Measurements from ENCODE around the gene GALNT14. TPM values are rescaled to one million over a fixed set of nuclear protein-coding genes. Genes with fewer than 3 reads are reported as not detected.

Gene GALNT14
- total and polyA plus RNA-seq, 2 of the 13 experiments (the other 11 are each of a cell fraction or from before 2014, with no cell fraction given) = not detected

DNA sequence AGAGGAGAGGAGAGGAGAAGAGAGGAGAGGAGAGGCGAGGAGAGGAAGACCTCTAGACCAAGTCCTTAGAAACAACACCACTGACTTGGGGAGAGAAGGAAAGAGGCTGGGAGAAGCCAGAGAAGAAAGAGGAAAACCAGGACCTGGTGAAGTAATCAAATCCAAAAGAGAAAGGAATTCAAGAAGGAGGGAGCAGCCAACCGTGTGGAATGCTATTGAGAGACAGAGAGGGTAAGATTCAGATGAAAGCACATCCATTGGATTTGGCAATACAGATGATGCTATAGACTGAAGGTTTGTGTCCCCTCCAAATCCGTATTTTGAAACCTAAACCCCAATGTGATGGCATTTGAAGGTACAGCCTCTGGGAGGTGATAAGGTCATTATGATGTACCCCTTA lies 50.7 kb downstream of the GALNT14 start:
- ATAC-seq (no peak), FAIRE-seq (no peak), DNase-seq (ENCODE audit: low spot score) (no peak)
- TF ChIP-seq, protein P1, sequence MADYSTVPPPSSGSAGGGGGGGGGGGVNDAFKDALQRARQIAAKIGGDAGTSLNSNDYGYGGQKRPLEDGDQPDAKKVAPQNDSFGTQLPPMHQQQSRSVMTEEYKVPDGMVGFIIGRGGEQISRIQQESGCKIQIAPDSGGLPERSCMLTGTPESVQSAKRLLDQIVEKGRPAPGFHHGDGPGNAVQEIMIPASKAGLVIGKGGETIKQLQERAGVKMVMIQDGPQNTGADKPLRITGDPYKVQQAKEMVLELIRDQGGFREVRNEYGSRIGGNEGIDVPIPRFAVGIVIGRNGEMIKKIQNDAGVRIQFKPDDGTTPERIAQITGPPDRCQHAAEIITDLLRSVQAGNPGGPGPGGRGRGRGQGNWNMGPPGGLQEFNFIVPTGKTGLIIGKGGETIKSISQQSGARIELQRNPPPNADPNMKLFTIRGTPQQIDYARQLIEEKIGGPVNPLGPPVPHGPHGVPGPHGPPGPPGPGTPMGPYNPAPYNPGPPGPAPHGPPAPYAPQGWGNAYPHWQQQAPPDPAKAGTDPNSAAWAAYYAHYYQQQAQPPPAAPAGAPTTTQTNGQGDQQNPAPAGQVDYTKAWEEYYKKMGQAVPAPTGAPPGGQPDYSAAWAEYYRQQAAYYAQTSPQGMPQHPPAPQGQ (CRISPR knock-in tag; IDR thresholded peaks at IDR 0.05; ENCODE audit: borderline replicate concordance) = no peak
- TF ChIP-seq ZSCAN9 (CRISPR knock-in tag; IDR thresholded peaks at IDR 0.05; ENCODE audit: borderline replicate concordance) (no peak), ZNF670 (CRISPR knock-in tag; IDR thresholded peaks at IDR 0.05; ENCODE audit: borderline replicate concordance) (no peak), KDM6A (CRISPR knock-in tag; IDR thresholded peaks at IDR 0.05; ENCODE audit: low read depth) (no peak), MBNL3 (CRISPR knock-in tag; conservative IDR thresholded peaks at IDR 0.05) (no peak)
- Histone ChIP-seq H3K4me3 (replicated peaks in 1 of 3; ENCODE audit: insufficient read depth in 1 of 3, low read depth in 2 of 3, low read length in 3 of 3) (no peak overlapping the region), H3K27me3 (ENCODE audit: control insufficient read depth in 1 of 2, insufficient read depth in 2 of 2, low read length in 2 of 2) (0 out of 5 replicates have a peak, but pooled peaks cover 0 to 5% of the 10 kb centered on the region in 2 experiments), H3K4me1 (ENCODE audit: insufficient read depth, low read length) (peaks cover 11% of the 10 kb centered on the region), H2AFZ (ENCODE audit: low read length) (no peak overlapping the region), H3K36me3 (replicated peaks in 1 of 2; ENCODE audit: control insufficient read depth in 1 of 2, insufficient read depth in 2 of 2, low read length in 2 of 2) (no peaks in the 10 kb centered on the region), H3K4me2 (ENCODE audit: low read depth, low read length) (no peak overlapping the region), H3K9me3 (ENCODE audit: low read length) (no peaks in the 10 kb centered on the region), H4K20me1 (ENCODE audit: insufficient read depth, low read length) (no peaks in the 10 kb centered on the region), H3K27ac (ENCODE audit: extremely low read length, insufficient read depth, low read length) (no peak overlapping the region), H3K9ac (ENCODE audit: insufficient read depth, low read depth, low read length) (no peak overlapping the region), H3K79me2 (ENCODE audit: insufficient read depth, low read length) (no peaks in the 10 kb centered on the region)
- WGBS (ENCODE audit: low lambda C conversion rate) = 4% methylated on average over 3 of the region's 3 CpGs
- in situ Hi-C loops (cut with HindIII; ENCODE audit: extremely low pct_ligation_motif_present, low pct_unique_long_range_greater_than_20kb) = no loop called here
- intact Hi-C loops (cut with micrococcal nuclease; ENCODE audit: unreplicated experiment) = no loop called here
- BruUV-seq (replicated peaks) = no TSS peak
- ChIA-PET CTCF (ENCODE audit: low intra/inter-chr PET ratio, low total read pairs) (no interaction called here), POLR2A (no interaction called here)

DNA sequence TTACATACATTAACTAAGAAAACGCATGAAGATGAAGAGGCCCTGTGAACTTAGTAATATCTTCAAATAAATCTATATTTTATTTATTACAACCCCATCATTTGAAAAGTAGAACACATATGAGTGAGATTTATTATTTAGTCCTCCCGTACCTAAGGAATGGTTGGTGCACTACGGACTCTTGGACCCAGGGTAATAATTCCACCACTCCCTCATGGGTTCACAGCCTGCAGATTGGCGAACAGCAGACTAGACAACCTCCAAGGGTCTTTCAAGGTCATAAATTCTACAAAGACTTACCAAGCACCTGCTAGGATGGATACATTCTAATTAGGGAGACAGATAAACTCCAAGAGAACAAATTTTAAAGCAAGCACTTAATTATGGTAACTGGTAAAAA lies 51.6 kb downstream of the GALNT14 start:
- H3K9ac ChIP-seq (ENCODE audit: insufficient read depth, low read depth, low read length) = no peak overlapping the region
- H2AFZ ChIP-seq (ENCODE audit: low read length) = no peak overlapping the region
- WGBS (ENCODE audit: low lambda C conversion rate) = 17% methylated on average over 4 of the region's 4 CpGs
- H3K4me3 ChIP-seq (replicated peaks in 1 of 3; ENCODE audit: insufficient read depth in 1 of 3, low read depth in 2 of 3, low read length in 3 of 3) = no peak overlapping the region
- no peaks in the 10 kb centered on the region for H3K9me3 ChIP-seq (ENCODE audit: low read length)
- no TSS peak for BruUV-seq (replicated peaks)
- FAIRE-seq (no peak), DNase-seq (ENCODE audit: low spot score) (no peak), ATAC-seq (no peak)
- intact Hi-C loops (cut with micrococcal nuclease; ENCODE audit: unreplicated experiment) = no loop called here
- H3K27ac ChIP-seq (ENCODE audit: extremely low read length, insufficient read depth, low read length) = no peak overlapping the region
- H3K27me3 ChIP-seq (ENCODE audit: control insufficient read depth in 1 of 2, insufficient read depth in 2 of 2, low read length in 2 of 2) = 0 out of 5 replicates have a peak, but pooled peaks cover 0 to 5% of the 10 kb centered on the region in 2 experiments
- ChIA-PET CTCF (ENCODE audit: low intra/inter-chr PET ratio, low total read pairs) (no interaction called here), POLR2A (no interaction called here)
- in situ Hi-C loops (cut with HindIII; ENCODE audit: extremely low pct_ligation_motif_present, low pct_unique_long_range_greater_than_20kb) = no loop called here
- no peaks in the 10 kb centered on the region for H3K79me2 ChIP-seq (ENCODE audit: insufficient read depth, low read length)
- H4K20me1 ChIP-seq (ENCODE audit: insufficient read depth, low read length) = no peaks in the 10 kb centered on the region
- H3K36me3 ChIP-seq (replicated peaks in 1 of 2; ENCODE audit: control insufficient read depth in 1 of 2, insufficient read depth in 2 of 2, low read length in 2 of 2) = no peaks in the 10 kb centered on the region
- peaks cover 11% of the 10 kb centered on the region for H3K4me1 ChIP-seq (ENCODE audit: insufficient read depth, low read length)
- H3K4me2 ChIP-seq (ENCODE audit: low read depth, low read length) = no peak overlapping the region
- TF ChIP-seq SMARCC2 (IDR thresholded peaks at IDR 0.05) (no peak), SSRP1 (CRISPR knock-in tag; IDR thresholded peaks at IDR 0.05) (no peak), MAFF (IDR thresholded peaks at IDR 0.05; ENCODE audit: low read depth, low read length) (no peak), ZFP1 (CRISPR knock-in tag; IDR thresholded peaks at IDR 0.05) (no peak), EZH2 (conservative IDR thresholded peaks at IDR 0.05; ENCODE audit: low read depth, low read length) (no peak), ZNF788 (CRISPR knock-in tag; IDR thresholded peaks at IDR 0.05; ENCODE audit: borderline replicate concordance) (no peak)
- TF ChIP-seq, protein P2, sequence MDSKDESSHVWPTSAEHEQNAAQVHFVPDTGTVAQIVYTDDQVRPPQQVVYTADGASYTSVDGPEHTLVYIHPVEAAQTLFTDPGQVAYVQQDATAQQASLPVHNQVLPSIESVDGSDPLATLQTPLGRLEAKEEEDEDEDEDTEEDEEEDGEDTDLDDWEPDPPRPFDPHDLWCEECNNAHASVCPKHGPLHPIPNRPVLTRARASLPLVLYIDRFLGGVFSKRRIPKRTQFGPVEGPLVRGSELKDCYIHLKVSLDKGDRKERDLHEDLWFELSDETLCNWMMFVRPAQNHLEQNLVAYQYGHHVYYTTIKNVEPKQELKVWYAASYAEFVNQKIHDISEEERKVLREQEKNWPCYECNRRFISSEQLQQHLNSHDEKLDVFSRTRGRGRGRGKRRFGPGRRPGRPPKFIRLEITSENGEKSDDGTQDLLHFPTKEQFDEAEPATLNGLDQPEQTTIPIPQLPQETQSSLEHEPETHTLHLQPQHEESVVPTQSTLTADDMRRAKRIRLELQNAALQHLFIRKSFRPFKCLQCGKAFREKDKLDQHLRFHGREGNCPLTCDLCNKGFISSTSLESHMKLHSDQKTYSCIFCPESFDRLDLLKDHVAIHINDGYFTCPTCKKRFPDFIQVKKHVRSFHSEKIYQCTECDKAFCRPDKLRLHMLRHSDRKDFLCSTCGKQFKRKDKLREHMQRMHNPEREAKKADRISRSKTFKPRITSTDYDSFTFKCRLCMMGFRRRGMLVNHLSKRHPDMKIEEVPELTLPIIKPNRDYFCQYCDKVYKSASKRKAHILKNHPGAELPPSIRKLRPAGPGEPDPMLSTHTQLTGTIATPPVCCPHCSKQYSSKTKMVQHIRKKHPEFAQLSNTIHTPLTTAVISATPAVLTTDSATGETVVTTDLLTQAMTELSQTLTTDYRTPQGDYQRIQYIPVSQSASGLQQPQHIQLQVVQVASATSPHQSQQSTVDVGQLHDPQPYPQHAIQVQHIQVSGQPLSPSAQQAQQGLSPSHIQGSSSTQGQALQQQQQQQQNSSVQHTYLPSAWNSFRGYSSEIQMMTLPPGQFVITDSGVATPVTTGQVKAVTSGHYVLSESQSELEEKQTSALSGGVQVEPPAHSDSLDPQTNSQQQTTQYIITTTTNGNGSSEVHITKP (CRISPR knock-in tag; IDR thresholded peaks at IDR 0.05; ENCODE audit: low read depth) = no peak
- TF ChIP-seq, protein P3, sequence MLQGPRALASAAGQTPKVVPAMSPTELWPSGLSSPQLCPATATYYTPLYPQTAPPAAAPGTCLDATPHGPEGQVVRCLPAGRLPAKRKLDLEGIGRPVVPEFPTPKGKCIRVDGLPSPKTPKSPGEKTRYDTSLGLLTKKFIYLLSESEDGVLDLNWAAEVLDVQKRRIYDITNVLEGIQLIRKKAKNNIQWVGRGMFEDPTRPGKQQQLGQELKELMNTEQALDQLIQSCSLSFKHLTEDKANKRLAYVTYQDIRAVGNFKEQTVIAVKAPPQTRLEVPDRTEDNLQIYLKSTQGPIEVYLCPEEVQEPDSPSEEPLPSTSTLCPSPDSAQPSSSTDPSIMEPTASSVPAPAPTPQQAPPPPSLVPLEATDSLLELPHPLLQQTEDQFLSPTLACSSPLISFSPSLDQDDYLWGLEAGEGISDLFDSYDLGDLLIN (CRISPR knock-in tag; IDR thresholded peaks at IDR 0.05; ENCODE audit: borderline replicate concordance) = no peak
